A673 (cell line): ENCODE data around the gene CHDH.

ENCODE experiments used
- CTCF ChIP-seq: fragments of 300-800, 200-600 bp; sonication (generic); conservative IDR thresholded peaks from 2 replicates; pipeline ENCODE4 v1.5.1; 2017; ENCODE audit warnings: low read depth, mild to moderate bottlenecking, antibody characterized with exemption, low read length, moderate library complexity, mixed read lengths
- EZH2 ChIP-seq: fragments of 200-600 bp; sonication (generic); IDR thresholded peaks from 2 replicates; pipeline ENCODE4 v1.6.1; 2017; ENCODE audit warnings: borderline replicate concordance, low read depth, mild to moderate bottlenecking, mixed read lengths, antibody characterized with exemption, low read length; ENCODE audit not compliant: poor library complexity, severe bottlenecking

GRCh38 chr3:53888232-53888631, 42.0 kb upstream of the CHDH start:
- TF ChIP-seq CTCF (no peak), EZH2 (no peak)
